ENCODE measurements around the gene SNCA.

GRCh38 chr4:89674876-89675459, 162.0 kb downstream of the SNCA start:
- TF ChIP-seq CTCF (IDR thresholded peaks at IDR 0.05; ENCODE audit: low read depth, low read length), result no peak
- TF ChIP-seq POLR2A (IDR thresholded peaks at IDR 0.05; ENCODE audit: extremely low read depth, insufficient read length), result no peak
- no peak for TF ChIP-seq MAX (IDR thresholded peaks at IDR 0.05; ENCODE audit: low read depth, low read length)
- TF ChIP-seq MYC (IDR thresholded peaks at IDR 0.05; ENCODE audit: low read depth, low read length), result no peak

All from NB4 (cell line).